Fibroblast of the aortic adventitia (primary cell): Measurements from ENCODE around the gene SFN. TPM values are rescaled to one million over a fixed set of nuclear protein-coding genes. Genes with fewer than 3 reads are reported as not detected.

Source experiments
- DNase-seq: peaks from one replicate; pipeline ENCODE4 v3.0.0-alpha.2; 2010; ENCODE audit warnings: low read depth
- H3K4me3 ChIP-seq: 2 replicates; pipeline ENCODE4 v1.5.1; 2011; ENCODE audit warnings: low read depth, mild to moderate bottlenecking, control low read depth, low read length, moderate library complexity
- total RNA-seq: library from RNA; depleted of rRNA; stranded (reverse); fragments of >200 nt; gene quantifications from 2 replicates; pipeline ENCODE4 v1.2.3, GENCODE V29; 2012; ENCODE audit warnings: low replicate concordance
- TF ChIP-seq, protein P1 (sequence below): IDR thresholded peaks from 2 replicates; pipeline ENCODE4 v1.5.1; 2011; ENCODE audit warnings: mild to moderate bottlenecking, low read length, control low read depth, inconsistent platforms; ENCODE audit not compliant: insufficient read depth

Gene SFN
- total RNA-seq, 1 donor, result 1.1 TPM

GRCh38 chr1:26900001-26900814 lies 37.3 kb downstream of the SFN start, which contains the start of gene GPATCH3:
Gene GPATCH3 (minus strand): TSS chr1:26900467. CDS start chr1:26900442, 25 bp downstream.
- TF ChIP-seq, protein P1, sequence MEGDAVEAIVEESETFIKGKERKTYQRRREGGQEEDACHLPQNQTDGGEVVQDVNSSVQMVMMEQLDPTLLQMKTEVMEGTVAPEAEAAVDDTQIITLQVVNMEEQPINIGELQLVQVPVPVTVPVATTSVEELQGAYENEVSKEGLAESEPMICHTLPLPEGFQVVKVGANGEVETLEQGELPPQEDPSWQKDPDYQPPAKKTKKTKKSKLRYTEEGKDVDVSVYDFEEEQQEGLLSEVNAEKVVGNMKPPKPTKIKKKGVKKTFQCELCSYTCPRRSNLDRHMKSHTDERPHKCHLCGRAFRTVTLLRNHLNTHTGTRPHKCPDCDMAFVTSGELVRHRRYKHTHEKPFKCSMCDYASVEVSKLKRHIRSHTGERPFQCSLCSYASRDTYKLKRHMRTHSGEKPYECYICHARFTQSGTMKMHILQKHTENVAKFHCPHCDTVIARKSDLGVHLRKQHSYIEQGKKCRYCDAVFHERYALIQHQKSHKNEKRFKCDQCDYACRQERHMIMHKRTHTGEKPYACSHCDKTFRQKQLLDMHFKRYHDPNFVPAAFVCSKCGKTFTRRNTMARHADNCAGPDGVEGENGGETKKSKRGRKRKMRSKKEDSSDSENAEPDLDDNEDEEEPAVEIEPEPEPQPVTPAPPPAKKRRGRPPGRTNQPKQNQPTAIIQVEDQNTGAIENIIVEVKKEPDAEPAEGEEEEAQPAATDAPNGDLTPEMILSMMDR, result no peak
- H3K4me3 ChIP-seq, result peak within 1 kb of the TSS; percentile 99
- peak; percentile 97 for DNase-seq

DNA sequence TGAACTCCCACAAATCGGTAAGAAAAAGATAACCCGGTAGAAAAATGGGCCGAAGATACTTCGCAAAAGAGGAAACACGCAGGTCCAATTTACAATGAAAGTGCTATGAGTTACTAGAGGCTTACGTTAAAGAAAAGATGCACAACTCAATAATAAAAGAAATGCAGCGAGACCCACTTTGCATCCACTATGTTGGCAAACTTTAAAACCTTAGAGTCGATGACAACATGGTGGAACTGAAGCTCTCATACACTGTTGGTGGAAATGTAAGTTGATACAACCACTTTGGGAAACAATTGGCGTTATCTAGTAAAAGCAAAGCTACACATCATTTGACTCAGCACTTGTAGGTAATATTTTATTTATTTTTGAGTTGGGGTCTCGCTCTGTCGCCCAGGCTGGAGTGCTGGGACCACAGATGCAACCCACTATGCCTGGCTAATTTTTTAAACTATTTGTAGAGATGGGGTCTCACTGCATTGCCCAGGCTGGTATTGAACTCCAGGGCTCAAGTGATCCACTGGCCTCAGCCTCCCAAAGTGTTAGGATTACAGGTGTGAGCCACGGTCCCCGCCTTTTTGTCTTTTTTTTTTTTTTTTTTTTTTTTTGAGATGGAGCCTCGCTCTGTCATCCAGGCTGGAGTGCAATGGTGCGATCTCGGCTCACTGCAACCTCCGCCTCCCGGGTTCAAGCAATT lies 38.0 kb downstream of the SFN start:
- DNase-seq, result no peak
- TF ChIP-seq, protein P1, result no peak
- peak overlapping the region; percentile 99 for H3K4me3 ChIP-seq

DNA sequence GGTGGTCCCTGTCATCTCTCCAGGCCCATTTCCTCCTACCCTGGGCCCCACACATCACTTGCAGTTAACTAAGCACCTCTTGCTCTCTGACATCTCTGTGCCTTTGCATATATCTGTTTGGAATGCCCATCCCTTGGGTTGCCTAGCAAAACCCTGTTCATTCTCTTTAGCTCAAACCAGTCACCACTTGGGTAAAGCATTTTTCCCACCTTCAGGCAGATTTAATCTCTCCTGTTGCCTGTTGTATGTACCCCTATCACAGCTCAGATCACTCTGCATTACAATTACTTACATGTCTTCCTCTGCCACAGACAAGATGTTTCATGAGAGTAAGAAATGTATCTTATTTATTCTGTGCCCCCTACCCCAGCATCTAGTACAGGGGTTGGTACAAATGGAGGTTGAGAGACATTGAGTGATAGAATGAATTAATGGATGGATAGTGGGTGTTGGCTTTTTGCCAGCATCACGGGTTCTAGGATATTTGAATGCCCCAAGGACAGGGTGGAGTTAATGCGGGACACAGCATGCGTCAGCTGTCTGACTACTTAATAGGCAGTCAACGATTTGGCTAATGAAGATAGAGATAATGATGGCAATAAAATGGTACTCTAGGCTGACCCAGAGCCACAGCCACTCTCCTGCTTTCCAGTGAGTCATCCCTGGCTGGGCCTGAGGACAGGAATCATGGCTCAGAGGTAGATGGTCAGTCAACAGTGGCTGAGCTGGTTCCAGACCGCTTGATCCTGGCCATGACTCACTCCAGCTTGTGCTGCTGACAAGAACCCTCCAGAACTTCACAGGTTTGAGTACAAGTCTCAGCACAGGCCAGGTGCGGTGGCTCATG lies 44.3 kb downstream of the SFN start:
- H3K4me3 ChIP-seq, result no peak overlapping the region
- TF ChIP-seq, protein P1, result no peak
- DNase-seq, result peak; percentile 85

DNA sequence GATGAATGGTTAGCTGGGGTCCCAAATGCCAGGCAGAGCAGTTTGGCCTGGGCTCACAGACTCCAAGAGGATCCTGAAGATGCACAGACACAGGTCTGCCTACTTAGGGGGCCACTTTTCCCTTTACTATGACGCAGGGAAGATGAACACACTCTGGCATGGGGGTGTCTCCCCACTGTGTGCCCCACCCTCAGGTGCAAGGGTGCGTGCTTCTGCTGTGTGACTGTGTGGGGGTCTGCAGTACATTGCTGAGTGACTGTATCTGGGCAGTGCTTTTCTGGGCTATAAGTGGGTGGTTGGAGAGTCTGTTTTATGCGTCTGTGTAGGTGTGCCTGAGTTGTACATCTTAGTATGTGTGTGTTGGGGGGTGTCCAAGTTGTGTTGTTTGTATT lies 47.0 kb downstream of the SFN start:
- no peak for DNase-seq
- H3K4me3 ChIP-seq, result no peak overlapping the region
- TF ChIP-seq, protein P1, result no peak

GRCh38 chr1:26910343-26911160 lies 47.6 kb downstream of the SFN start:
- H3K4me3 ChIP-seq, result no peak overlapping the region
- TF ChIP-seq, protein P1, result no peak
- DNase-seq, result no peak
